IPS DF 4.7 (cell line): ENCODE measurements around the gene MAOA.
"Not testable (repeated sequence)": the region's sequence is repeated elsewhere in the genome, so short reads cannot be mapped to it uniquely, and the experiment has no call there.

Experiments
- DNase-seq: peaks from one replicate; pipeline ENCODE4 v3.0.0-alpha.2; 2013; ENCODE audit warnings: low spot score; ENCODE audit errors: extremely low read depth

The MAOA gene

DNA sequence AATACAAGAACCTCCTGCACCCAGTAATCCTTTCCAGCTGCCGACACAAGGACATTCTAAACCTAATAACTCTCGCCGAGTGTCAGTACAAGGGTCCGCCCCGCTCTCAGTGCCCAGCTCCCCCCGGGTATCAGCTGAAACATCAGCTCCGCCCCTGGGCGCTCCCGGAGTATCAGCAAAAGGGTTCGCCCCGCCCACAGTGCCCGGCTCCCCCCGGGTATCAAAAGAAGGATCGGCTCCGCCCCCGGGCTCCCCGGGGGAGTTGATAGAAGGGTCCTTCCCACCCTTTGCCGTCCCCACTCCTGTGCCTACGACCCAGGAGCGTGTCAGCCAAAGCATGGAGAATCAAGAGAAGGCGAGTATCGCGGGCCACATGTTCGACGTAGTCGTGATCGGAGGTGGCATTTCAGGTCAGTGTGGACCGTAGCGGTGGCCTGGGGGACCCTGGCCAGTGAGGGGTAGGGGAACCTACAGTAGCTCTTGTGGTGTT, at the start of gene MAOA:
TSS of gene MAOA (plus strand) at position 295 of the 490 bp plus-strand sequence. CDS start at position 338, 43 bp downstream.
- no peak for DNase-seq

DNA sequence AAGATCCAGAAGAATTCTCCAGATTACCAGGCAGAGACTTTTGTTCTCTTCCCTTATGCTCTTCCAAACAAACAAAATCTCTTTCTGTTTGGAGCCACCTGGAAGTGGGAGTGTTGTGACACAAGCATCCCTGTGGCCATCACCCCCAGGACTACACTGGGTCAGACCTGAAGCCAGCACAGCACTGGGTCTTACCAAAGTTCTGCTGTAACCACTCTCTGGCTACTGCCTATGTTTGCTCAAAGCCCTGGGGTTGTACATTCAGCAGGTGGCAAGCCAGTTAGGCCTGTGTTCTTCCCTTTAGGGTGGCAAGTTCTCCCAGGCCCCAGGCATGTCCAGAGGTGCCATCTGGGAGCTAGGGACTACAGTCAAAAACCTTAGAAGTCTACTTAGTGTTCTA, 43.7 kb upstream of the MAOA start:
- DNase-seq = no peak

DNA sequence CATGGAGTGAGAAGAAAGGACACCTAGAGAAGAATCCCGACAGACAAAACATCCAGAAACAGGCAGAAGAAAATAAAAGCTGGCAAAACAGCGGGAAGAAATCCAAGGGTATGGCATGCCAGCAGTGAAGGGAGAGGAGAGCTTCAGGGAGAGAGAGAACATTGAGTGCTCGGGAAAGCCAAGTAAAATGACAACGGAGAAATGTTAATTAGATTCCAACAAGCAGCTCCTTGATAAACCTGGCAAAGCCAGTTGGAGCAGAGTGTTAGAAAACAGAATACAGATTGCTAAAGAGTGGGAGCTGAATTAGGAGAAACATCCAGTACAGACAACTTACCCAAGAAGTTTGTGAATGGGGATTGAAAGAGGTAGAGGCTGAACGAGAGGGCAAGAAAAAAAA, 40.4 kb upstream of the MAOA start:
- no peak for DNase-seq

DNA sequence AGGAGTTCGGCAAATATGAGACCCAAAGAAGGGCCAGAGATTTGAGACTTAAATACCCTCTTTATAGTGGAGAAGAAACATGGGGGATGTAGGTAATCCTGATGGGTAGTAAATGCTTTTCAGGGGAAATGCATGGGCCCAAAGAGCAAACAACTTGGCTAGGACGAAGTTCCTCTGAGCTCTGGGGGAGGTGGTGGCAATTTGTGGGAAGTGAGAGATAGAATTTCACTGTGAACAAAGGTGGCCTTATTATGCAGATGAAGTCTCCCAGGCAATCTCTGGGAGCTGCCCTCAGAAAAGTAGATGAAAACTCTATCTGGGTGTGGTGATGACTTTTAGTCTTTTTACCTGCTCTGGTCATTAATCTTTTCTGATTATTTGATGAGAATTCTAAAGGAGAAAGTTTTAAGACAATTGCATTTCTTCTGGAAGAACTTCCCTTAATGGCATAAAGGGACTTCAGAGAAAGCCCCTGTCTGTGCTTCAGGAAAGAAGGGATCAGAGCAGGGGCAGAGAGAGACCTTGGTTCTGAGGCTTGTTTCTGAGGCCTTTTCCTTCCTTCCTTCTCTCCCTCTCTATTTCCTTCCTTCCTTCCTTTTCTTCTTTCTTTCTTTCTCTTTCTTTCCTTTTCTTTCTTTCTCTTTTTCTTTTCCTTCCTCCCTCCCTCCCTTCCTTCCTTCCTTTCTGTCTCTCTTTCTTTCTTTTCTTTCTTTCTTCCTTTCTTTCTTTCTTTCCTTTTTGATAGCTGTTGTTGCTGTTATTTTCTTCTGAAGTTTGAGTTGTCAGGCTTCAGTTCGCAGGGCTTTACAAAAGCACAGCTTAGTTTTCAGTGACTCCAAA, 37.5 kb upstream of the MAOA start:
- DNase-seq = no peak

DNA sequence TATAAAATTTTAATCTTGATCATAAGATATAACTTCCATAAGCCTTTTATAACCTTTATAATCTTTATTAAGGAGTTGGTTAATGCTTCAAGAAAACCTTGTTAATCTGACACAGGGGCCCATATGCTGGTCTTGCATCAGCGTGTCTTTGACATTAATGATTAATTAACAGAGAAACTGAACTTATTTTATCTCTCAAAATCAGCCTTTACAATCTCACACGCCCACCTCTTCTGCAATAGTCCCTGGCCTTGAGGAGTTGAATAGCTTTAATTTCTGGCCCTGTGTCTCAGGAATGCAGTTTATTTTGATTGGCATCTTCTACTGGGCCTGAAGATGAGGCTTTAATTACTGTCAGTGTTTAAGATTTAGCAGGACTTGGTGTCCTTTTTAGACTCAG, 36.2 kb upstream of the MAOA start:
- not testable (repeated sequence) for DNase-seq

DNA sequence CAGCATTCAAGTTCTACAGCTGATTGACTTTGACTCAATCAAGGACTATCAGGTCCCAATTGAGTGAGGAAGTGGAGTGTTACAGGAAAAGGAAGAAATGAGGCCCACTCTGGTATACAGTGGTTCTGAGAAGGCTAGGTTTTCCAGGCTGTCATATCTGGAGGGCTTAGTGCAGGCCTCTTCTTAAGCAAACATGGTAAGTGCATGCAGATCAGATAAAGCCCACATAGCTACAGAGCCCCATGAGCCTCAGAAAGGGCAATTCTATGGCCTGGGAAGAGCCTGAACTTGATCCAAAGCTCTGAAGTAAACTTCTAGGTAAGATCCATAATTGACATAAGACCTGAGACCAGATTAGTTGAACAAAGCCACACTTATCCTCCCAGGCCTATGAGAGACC, 29.0 kb upstream of the MAOA start:
- DNase-seq = no peak

DNA sequence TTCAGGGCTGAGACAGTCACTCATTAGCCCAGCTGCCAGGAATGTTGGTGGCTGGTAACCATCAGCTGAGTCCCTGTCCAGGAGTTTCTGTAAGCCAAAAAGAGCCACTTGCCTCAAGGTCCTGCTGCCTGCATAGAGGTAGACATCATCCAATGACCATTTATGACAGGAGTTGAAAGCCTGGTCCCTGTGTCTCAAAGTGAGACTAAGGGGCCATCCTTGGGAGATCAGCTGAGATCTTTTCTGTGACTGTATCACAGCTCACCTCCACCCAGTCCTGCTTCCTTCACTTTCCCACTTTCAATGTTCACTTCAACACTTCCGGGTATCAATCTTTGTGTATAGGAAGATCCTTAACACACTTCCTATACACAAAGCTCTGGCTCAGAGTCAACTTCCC, 28.4 kb upstream of the MAOA start:
- DNase-seq = no peak

DNA sequence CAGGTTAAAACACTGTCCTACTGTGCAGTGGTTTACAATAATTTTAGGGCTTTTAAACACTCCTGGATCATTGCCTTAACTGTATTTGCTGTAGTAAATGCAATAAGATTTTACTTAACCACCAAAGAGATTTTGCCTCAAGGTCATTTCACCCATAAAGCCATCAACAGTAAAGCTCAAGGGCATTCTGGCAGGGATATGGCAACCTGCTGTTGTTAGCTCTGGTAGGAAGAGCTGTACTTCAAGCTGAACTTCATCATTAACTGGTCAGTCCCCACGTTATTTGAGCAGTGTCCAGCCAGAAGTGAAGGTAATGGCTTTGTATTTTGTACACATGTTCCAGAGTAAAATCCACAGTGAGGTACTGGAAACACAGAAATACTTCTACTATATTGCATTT, 26.9 kb upstream of the MAOA start:
- DNase-seq = no peak

DNA sequence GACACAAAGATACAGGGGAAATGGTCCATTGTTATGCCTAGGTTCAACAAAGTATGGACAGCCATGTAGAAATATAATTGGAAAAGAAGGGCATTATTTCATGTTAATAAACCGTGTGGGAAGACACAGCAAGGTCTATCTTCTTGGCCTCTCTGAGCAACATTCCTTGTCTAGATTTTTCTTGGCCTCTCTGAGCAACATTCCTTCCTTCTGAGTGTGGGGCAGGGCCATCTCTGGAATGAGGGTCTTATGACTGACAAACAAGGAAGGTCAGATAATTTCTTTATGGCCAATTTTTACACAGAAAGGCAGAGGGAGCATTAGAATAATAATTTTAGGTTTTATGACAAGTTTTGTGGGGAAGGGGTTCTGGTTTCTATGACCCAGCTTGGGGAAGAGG, 24.3 kb upstream of the MAOA start:
- no peak for DNase-seq

DNA sequence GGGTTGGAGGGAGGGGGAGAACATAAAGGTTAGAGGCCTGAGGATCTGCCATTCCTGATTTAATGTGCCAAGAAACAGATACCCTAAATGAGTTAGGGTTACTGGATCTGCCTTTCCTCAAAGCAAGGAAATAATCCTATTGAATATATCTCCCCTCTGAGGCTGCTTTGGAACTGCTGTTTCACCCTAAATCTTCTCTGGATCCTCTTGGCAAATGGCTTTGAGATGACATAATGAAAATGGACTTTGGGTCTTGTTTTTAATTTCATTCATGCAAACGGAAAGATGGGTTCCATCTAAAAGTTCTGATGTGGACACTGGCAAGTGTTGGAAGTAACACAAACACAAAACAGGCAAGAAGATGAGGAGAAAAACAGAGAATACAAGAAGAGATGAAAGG, 23.0 kb upstream of the MAOA start:
- DNase-seq = no peak

DNA sequence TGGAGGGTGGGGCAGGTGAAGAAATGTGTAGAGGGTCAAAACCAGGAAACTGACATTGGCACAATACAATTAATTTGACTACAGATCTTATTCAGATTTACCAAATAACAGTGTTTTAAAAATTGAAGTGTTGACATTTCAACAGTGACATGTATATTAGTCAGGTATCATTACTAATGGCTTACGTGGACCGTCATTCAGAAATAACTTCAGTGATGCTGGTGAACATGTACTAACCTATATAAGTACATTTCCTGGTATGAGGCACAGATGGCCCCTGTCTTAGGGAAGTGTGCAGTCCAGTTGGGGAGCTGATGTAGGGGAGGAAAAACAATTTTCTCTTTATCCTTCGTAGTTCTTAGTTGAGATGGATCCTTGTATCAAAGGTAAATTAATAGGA, 22.3 kb upstream of the MAOA start:
- DNase-seq = no peak

DNA sequence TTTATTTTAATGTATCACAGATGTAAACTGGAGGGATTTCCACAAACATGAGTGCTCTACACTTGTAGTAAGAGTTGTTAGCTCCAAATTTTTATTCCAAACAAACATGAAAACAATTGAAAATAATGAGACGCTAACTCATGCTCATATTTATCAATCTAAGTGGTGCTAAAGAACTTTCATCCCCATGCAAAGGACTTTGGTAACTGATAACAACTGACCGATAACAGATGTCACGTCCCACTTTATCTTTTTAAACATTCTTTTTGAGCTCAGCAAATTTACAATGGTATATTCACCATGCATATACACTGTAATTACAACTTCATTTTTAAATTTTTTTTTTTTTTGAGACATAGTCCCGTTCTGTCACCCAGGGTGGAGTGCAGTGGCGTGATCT, 15.6 kb upstream of the MAOA start:
- no peak for DNase-seq

DNA sequence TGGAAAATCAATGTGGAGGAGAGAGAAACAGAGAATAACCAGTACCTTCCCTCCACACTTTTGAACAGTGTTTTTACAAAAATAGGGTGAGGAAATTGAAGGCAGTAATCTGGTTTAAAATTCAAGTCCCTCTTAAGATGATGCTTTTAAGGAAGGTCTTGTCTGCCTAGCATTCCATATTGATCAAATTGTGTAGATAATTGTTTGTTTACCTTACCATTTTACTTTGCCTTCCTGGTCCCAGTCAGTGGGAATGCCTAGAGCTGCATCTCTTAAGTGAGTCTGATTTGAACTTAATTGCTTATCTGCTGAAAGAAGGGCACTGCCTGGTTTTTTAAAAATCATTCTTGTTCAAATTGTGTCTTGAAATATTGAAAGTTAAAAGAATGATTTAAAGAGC, 14.4 kb upstream of the MAOA start:
- no peak for DNase-seq

DNA sequence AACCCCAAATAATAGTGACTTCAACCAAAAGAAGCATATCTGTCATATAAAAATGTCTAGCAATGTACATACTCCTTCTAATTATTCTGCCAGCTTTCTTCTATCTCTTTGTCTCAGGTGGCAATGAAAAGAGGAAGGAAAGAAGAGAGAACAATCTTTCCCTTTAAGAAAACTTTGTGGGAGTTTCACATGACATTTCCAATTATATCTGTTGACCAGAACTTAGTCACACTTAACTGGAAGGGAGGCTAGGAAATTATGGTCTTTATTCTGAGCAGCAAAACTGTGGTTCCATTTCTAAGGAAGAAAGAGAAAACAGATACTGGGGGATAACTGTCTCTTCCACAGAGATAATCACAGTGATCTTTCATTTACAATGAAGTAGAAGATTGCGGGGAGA, 12.9 kb upstream of the MAOA start:
- no peak for DNase-seq

DNA sequence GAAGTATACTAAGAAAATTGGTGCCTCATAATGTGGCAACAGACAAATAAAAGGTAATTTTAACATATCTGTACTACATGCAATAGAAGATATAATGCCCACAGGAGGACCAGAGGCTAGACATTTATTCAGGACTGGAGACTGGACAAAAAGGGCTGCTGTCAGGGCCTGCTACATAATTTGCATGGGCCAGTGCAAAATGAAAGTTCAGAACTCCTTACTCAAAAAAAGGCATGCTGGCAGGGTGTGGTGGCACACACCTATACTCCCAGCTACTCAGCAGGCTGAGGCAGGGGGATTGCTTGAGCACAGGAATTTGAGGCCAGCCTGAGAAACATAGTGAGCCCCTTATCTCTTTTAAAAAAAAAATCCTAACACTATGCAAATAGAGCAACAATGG, 12.4 kb upstream of the MAOA start:
- no peak for DNase-seq

DNA sequence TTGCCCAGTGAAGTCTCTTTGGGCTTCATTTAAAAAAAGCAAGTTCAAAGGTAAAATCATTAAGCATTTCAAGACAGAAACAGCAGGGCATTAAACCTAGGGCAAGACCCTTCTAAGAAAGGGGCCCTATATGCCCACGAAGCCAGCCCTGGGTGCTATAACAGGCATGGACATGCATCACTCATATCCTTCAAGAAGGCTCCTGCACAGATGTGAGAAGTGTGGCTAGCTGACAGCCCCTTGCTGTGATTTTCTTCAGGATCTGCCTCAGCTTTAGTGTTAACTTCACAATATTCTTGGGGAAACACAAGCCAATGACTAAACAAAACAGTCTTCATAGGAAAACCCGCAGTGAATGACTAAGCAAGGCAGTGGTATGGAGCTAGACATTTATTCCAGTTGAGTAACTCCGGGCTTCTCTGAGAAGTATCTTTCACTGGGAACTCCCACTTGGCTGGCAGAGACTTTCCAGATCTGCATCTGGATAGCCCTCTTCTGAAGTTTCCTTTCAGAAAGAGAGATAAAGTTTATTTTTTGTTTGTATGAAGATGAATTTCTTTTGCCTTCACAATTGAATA, 11.9 kb upstream of the MAOA start:
- DNase-seq = no peak

DNA sequence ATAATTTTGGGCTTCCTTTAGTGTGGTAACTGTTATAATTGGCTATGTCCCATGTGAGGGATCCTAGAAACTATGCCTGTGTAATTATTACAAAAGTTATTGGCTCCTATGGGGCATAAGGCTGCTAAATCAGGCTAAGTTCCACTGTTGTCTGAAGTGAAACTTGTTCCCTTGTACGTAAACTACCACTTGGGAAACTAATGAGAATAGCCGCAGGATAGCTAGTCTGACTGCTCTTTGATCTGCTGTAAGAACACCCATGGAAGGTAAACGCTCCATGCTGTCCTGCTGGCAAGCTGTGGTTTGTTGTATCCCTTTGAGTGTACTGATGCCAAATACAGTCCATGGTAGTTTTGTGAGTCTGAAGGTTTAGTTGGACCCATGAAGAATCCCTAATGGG, 9.3 kb upstream of the MAOA start:
- DNase-seq = no peak

DNA sequence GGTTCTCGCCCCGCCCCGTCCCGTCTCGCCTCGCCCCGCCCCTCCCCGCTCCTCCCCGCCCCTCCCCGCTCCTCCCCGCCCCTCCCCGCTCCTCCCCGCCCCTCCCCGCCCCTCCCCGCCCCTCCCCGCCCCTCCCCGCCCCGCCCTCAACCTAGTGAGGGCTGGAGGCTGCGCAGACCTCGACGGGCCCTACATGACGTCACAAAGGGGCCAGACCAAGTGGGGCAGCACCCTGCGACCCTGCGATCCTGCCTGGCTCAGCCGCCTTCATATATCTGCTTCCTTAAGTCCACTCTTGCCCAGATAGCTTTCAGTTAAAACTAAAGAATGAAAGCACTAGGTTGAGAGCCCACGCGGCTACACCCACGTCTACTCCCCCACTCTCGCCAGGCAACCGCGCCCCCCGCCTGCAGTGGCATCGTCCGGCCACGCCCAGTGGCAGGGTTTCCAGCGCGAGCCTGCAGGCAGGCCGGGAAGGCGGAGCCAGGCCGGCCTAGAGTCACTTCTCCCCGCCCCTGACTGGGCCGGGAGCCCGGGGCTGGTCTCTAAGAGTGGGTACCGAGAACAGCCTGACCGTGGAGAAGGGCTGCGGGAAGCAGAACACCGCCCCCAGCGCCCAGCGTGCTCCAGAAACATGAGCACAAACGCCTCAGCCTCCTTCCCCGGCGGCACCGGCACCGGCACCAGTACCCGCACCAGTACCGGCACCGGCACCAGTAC, 1.5 kb upstream of the MAOA start:
- no peak for DNase-seq

DNA sequence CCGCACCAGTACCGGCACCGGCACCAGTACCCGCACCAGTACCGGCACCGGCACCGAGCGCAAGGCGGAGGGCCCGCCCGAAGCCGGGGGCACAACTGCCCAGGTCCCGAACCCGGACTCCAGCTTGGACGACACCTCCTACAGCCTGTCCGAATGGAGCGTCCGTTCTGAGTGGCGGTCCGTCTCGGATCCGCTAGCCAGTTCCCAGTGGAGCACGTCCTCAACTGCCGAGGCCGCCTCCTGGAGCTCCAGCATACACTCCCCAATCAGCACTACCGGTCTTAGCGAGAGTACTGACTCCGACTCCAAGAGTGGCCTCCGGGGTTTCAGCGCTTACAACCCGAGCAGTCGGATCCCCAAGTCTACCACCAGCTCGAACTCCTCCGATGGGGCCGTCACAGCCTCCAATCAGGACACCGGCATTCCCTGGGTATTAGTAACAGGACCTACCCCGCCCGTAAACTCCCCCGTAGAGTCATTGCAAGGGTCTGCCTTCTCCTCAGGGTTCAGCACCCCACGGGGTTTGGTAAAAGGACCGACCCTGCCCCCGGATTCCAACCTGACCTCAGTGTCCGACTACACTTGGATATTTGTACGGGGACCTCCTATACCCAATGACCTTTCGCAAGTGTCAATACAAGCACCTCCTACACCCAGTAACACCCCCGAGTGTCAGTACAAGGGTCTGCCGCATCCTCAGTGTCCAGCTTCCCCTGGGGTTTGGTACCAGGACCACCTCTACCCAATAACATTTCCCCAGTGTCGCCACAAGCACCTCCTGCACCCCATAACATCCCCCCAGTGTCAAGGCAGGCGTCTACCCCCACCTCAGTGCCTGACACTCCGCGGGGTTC, 721 bp upstream of the MAOA start:
- DNase-seq = no peak

DNA sequence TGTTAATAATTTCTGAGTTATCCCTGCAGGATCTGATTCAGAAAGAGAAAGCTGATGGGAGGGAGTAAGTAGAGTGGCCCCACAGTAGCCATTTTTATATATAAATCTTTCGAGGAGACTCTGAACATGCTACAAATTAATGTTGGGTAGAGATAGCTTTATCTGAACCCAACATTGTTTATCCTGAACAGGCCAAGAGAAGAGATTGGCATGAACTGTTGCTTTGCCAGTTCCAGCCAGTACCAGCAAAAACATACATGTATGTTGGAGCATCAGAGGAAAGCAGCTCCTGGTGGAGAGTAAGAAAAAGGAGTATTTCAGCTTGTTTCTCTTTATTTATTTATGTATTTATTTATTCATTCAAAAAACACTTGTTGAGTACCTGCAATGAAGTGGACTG, 1.6 kb downstream of the MAOA start:
- DNase-seq = no peak

DNA sequence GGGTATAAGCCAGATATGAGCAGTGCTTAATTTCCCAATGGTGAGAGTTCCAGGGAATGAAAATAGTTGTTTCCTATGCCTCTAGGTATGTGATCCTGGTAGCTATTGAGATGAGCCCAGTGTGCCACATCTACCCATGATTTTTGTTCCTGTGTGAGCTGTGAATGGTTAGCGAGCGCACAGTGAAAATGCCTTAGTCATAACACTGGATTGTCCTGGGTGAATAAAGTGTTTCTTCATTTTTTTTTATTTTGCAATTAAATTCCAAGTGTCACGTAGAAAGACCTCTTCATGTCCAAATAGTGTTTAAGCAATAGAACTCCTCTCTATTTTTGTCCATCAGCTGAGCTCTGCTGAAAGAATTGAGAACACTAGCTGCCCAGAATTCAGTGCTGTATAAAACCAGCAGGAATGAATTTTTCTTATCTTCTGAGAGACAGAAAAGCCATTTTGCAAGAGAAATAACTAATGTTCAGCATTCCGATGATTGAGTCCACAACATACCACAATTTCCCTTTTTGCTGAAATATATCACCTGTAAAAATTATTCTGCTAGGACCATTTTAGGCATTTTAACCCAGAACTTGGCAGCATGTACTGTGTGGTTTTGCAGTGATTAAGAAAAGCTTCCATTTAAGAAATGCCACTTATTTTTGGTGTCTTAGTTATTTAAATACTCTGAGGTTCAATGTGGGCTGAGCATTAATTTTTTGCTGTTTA, 5.6 kb downstream of the MAOA start:
- no peak for DNase-seq
